Peyer's patch (tissue), 4 donors: ENCODE data around the gene CDH4. TPM values are rescaled to one million over a fixed set of nuclear protein-coding genes. Genes with fewer than 3 reads are reported as not detected.

Source experiments
- DNase-seq, 3 donors: peaks; one replicate each; pipeline ENCODE4 v3.0.0-alpha.2; 2017 to 2019
- H3K27ac ChIP-seq, 4 donors: fragments of 200-600 bp; sonication (generic); one replicate each; pipeline ENCODE4 v1.5.1; 2016 to 2019
- H3K27me3 ChIP-seq, 2 donors: fragments of 200-600 bp; sonication (generic); one replicate each; pipeline ENCODE4 v1.5.1; 2019
- H3K36me3 ChIP-seq, 3 donors: fragments of 200-600 bp; sonication (generic); one replicate each; pipeline ENCODE4 v1.5.1; 2016 to 2019
- H3K4me1 ChIP-seq, 4 donors: fragments of 200-600 bp; sonication (generic); one replicate each; pipeline ENCODE4 v1.5.1; 2016 to 2019
- H3K4me3 ChIP-seq, 4 donors: fragments of 200-600 bp; sonication (generic); 1 replicate in 3 of 4; 2 replicates in 1 of 4; pipeline ENCODE4 v1.5.1; 2016 to 2019; ENCODE audit warnings: mild to moderate bottlenecking in 1 of 4
- H3K9me3 ChIP-seq, 4 donors: fragments of 200-600 bp; sonication (generic); one replicate each; pipeline ENCODE4 v1.5.1; 2016 to 2019; ENCODE audit warnings: mild to moderate bottlenecking in 1 of 4
- POLR2A ChIP-seq, 2 donors: fragments of 450-650 bp; IDR thresholded peaks; one replicate each; pipeline ENCODE4 v1.5.1; 2017; ENCODE audit warnings: antibody characterized with exemption in 2 of 2, mild to moderate bottlenecking in 2 of 2, moderate library complexity in 2 of 2
- total RNA-seq, 4 donors: library from RNA; depleted of rRNA; stranded (reverse); fragments of >200 nt; gene quantifications; one replicate each; pipeline ENCODE4 v1.1.0, GENCODE V29; 2016
- TF ChIP-seq, protein P1 (sequence below), 6 experiments: fragments of 450-650 bp in 4 of 6; fragments of 200-600 bp in 2 of 6; sonication (generic) in 1 of 6; IDR thresholded peaks; one replicate each; pipeline ENCODE4 v1.5.1; 2017 to 2019; ENCODE audit warnings: antibody characterized with exemption in 6 of 6, mild to moderate bottlenecking in 3 of 6, moderate library complexity in 1 of 6

Gene CDH4
- total RNA-seq, 4 donors from 2014 or later = 0.27 TPM; not detected in 3

DNA sequence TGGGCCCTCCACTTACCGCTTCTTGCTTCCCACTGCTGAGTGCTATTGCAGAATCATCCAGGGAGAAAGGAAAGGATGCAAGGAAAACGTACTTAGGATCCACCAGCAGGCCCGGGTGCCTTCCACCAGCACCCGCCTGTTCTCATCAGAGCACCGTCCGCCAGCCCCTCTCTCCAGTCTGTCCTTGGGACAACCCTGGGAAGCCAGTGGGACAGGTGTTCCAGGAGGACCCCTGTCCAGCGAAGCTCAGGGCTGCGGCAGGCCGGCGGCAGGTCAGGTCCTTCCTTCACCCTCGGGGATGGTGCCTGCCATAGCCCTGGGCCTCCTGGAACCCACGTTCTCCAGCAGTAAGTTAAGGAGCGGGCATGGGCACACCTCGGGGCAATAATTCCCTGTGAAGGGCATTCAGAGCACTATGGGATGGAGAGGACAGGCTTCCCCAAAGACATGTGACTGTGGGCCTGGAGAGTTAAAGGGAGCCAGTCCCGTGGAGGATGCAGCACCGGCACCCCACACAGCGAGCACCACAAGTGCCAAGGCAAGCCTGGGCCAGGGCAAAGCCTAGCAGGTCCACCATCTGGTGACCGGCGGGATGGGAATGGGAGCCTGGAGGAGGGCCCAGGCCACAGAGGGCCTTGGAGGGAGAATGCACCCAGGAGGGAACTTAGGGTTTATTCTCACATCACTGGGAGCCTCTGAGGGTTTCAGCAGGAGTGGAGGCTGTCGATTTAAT lies 416.9 kb downstream of the CDH4 start:
- Histone ChIP-seq H3K4me3 (no peak overlapping the region), H3K27ac (no peak overlapping the region), H3K4me1 (no peaks in the 10 kb centered on the region), H3K9me3 (no peaks in the 10 kb centered on the region), H3K27me3 (no peaks in the 10 kb centered on the region), H3K36me3 (no peaks in the 10 kb centered on the region)
- TF ChIP-seq, protein P1, sequence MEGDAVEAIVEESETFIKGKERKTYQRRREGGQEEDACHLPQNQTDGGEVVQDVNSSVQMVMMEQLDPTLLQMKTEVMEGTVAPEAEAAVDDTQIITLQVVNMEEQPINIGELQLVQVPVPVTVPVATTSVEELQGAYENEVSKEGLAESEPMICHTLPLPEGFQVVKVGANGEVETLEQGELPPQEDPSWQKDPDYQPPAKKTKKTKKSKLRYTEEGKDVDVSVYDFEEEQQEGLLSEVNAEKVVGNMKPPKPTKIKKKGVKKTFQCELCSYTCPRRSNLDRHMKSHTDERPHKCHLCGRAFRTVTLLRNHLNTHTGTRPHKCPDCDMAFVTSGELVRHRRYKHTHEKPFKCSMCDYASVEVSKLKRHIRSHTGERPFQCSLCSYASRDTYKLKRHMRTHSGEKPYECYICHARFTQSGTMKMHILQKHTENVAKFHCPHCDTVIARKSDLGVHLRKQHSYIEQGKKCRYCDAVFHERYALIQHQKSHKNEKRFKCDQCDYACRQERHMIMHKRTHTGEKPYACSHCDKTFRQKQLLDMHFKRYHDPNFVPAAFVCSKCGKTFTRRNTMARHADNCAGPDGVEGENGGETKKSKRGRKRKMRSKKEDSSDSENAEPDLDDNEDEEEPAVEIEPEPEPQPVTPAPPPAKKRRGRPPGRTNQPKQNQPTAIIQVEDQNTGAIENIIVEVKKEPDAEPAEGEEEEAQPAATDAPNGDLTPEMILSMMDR (IDR thresholded peaks at IDR 0.05) = no peak
- no peak for TF ChIP-seq POLR2A (IDR thresholded peaks at IDR 0.05)
- no peak for DNase-seq

DNA sequence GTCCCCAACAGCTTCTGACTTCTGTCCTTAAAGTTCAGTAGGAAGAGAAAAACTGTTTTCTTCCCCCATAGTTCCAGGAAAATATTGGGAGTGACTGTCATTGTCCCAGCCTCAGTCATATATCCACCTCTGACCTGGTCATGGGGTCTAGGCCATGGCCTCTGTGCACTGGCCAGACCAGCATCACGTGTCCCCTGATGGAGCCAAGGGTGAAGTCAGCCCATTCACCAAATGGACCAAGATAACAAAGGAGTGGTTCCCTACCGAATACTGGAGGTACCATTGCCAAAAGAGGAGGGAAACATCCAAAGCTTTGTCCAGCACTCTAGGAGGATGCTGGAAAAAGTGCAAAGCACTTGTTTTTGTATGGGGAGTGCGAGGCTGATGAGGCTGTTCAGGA lies 418.2 kb downstream of the CDH4 start:
- Histone ChIP-seq H3K27ac (no peak overlapping the region), H3K9me3 (no peaks in the 10 kb centered on the region), H3K4me3 (no peak overlapping the region), H3K36me3 (no peaks in the 10 kb centered on the region), H3K4me1 (no peaks in the 10 kb centered on the region), H3K27me3 (no peaks in the 10 kb centered on the region)
- TF ChIP-seq, protein P1 (IDR thresholded peaks at IDR 0.05) = no peak
- no peak for TF ChIP-seq POLR2A (IDR thresholded peaks at IDR 0.05)
- no peak for DNase-seq

DNA sequence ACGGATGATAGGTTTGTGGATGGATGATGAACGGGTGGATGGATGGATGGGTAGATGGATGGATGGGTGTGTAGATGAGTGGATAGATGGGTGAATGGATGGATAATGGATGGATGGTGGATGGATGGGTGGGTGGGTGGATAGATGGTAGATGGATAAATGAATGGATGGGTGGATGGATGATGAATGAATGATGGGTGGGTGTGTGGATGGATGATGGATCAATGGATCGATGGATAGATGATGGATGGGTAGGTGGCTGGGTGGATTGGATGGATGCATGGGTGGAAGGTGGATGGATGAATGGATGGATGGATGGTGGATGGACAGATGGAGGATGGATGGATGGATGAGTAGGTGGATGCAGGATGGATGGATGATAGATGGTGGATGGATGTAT lies 419.5 kb downstream of the CDH4 start:
- Histone ChIP-seq H3K4me1 (no peaks in the 10 kb centered on the region), H3K4me3 (no peak overlapping the region), H3K27me3 (no peaks in the 10 kb centered on the region), H3K27ac (no peak overlapping the region), H3K36me3 (no peaks in the 10 kb centered on the region), H3K9me3 (no peaks in the 10 kb centered on the region)
- no peak for TF ChIP-seq POLR2A (IDR thresholded peaks at IDR 0.05)
- TF ChIP-seq, protein P1 (IDR thresholded peaks at IDR 0.05) = no peak
- no peak for DNase-seq

DNA sequence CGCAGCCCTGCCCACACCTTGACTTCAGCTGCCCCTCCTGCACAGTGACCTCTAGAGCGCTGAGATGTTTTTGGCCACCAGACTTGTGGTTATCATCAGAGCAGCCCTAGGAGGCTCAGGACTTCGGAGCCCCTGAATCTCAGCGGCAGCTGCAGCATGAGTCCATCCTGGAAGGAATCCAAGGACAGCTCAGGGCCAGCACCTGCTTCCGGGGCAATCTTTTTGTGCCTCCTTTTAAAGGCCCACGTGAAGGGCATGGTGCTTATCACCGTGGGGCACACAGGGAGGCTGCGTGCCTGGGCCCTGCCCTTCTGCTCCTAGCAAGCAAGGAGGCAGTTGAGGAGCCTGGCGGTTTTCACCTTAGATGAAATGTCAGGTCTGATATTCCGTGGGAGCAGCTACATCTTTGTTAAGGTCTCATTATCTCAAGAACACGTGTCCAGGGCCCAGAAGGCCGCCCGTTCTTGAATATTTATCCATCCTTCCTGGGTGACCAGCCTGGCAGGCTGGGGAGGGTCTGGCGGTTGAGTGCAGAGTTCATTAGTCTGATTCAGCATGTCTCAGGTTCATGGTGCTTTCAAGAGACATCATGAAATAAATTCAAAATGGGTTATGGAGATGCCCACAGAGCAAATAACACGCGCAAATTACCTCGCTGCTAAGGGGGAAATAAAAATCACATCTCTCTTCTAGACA lies 421.2 kb downstream of the CDH4 start:
- Histone ChIP-seq H3K4me3 (no peak overlapping the region), H3K36me3 (no peaks in the 10 kb centered on the region), H3K9me3 (no peaks in the 10 kb centered on the region), H3K27ac (no peak overlapping the region), H3K27me3 (no peaks in the 10 kb centered on the region), H3K4me1 (no peaks in the 10 kb centered on the region)
- no peak for TF ChIP-seq POLR2A (IDR thresholded peaks at IDR 0.05)
- TF ChIP-seq, protein P1 (IDR thresholded peaks at IDR 0.05) = no peak
- no peak for DNase-seq

DNA sequence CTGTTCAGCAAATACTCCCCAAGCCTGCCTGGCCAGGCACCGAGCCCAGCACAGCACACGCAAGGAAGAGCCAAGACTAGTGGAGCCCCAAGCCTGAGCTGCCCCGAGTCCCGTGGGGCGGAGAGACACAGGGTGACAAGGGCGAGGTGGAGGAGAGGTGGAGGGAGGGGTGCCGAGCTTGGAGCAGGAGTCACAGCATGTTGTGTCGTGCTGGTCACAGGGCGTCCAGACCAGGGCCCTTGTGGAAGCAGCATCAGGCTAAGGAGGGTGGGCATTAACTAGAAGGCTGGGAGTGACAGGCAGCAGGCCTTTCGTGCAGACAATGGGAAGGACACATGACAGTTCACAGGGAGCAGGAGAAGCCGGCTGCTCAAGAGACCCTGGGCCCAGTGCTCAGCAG lies 422.1 kb downstream of the CDH4 start:
- Histone ChIP-seq H3K27me3 (no peaks in the 10 kb centered on the region), H3K27ac (no peak overlapping the region), H3K4me1 (no peaks in the 10 kb centered on the region), H3K9me3 (no peaks in the 10 kb centered on the region), H3K36me3 (no peaks in the 10 kb centered on the region), H3K4me3 (no peak overlapping the region)
- TF ChIP-seq, protein P1 (IDR thresholded peaks at IDR 0.05) = no peak
- no peak for TF ChIP-seq POLR2A (IDR thresholded peaks at IDR 0.05)
- no peak for DNase-seq
